Daoy (cell line): Measurements from ENCODE around the gene NGB. TPM values are rescaled to one million over a fixed set of nuclear protein-coding genes. Genes with fewer than 3 reads are reported as not detected.
A peak's percentile ranks its signal among the peaks of the same experiment; 100 is the strongest.

Experiments
- DNase-seq: peaks from one replicate; pipeline ENCODE4 v3.0.0-alpha.2; 2015; ENCODE audit warnings: low read depth
- total RNA-seq: library from RNA; depleted of rRNA; stranded (reverse); fragments of >200 nt; shearing (Covaris generic); gene quantifications from 2 replicates; pipeline ENCODE4 v1.2.3, GENCODE V29; 2014

Gene NGB
- total RNA-seq, 1 experiment from 2014 or later = not detected

DNA sequence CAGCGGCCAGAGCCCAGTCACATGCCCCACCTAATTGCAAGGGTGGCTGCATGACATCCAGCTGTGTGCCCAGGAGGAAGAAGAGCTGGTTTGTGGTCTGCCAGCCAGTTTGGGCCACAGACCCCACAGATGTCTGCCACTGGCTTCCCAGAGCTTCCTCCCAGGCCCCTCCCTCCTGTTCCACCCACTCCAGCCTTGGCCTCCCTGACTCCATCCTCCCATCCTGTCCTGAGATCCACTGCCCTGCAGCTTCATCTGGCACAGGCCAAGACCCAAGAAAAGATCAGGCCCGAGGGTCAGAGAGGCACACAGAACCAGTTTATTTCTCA lies 5.9 kb downstream of the NGB start:
- DNase-seq = no peak

DNA sequence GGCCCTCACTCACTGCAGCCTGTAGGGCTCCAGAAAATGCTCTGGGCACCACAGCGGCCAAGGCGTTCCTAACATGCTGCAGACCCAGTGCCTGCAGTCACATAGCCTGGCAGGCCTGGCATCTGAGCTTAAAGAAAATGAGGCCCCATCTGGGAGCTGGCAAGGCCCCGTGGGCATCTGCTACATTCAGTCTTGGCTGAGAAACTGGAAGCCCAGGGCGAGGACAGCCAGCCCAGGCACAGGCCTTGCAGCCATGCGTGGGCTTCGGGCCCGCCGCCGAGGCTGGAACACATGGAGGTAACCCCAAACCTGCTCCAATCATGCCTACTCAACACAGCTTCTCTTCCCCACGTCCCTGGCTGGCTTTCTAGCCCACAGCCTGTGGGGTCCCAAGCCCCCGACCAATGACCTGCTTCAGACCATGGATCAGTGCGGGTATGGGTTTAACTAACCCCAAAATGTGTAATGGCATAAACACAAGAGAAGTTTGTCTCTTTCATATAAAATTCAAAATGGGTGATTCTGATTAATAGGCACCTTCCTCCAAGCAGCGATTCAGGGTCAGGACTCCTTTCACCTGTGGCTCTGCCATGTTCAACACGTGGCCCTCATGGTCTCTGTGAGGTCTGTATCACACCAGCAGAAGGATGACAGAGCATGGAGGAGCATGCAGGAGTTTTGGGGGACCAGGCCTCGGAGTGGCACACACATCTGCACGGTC lies 6.4 kb downstream of the NGB start:
- DNase-seq = no peak

DNA sequence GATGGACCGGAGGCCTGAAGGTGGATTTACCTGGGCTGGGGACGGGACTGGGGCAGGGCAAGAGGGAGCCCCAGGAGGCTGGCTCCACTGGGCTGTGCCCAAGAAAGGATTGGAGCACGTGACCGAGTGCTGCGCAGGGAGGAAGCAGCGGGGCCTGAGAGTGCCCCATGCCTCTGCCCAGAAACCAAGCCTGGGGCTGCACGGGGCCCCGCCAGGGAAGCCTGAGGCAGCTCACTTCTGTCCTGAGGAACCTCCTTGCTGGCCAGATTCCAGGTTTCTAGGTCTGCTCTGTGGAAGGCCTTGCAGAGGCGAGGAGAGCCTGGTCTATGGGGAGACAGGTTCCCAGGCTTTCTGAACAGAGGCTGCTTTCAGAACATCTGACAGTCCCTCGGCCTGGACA lies 10.4 kb downstream of the NGB start:
- no peak for DNase-seq

DNA sequence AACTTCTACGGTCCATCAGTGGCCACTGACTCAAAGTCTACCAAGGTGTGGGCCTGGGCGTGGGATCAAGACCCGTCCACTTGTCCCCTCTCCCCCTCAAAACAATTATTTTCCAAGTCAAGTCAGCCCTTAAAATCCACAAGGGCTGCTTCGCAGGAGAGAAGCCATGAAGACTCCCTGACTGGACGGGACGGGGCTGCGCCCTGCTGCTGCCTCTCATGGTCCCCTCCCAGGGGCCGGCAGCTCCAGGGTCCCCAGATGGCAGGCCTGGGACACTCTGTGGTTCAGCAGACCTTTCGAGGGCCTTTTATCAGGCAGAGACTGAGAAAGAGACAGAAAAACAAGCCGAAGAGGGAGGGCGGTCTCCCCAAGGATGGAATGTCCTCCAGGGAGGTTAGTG lies 10.8 kb downstream of the NGB start:
- no peak for DNase-seq

DNA sequence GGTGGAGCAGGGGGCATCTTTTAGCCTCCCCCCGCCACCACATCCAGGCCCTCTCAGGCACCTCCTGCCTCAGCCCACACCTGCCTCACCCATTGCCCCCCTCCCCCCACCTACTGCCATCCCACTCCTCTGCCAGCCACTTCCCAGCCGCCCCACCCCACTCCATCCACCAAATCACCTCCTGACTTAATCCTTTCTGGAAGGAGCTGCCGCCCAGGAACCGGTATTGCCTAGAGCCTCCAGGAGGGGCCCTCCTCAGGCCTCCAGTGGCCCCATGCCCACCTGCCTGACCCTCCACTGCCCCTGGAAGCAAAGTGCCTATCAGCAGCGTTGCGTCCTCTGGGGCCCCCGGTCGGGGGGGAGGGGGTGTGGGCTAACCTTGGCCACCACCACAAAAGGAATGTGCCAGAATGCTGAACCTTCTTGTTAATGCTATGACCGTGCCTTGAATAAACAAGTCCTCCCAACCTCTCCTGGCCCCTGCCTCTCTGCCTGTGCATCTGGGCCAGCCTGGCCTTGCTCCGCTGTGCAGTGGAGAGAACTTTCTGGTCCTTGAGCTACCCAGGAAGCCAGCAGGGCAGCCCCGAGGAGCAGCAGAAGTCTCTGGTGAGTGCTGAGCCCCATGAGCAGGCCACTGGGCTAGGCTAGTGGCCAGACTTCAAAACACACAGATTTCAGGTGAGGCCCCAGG lies 11.8 kb downstream of the NGB start:
- DNase-seq = no peak

DNA sequence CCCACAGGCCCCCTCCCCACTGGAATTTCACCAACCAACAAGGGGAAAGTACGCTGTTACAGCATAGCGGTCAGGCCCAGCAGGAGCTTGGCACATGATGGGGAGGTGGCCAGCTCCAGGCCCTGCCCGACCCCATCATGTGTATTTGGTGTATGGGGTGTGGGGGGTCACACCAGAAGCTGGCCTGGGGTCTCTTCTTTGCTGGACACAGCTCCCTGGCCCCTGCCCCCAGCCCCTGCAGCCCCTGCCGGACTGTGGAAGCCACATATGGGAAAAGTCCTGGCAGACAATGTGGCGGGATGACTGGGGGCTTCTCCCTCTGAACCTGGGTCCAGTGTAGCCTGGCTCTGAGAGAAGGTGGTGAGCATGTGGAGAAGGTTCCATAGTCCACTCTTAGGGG lies 12.4 kb downstream of the NGB start:
- DNase-seq = no peak

DNA sequence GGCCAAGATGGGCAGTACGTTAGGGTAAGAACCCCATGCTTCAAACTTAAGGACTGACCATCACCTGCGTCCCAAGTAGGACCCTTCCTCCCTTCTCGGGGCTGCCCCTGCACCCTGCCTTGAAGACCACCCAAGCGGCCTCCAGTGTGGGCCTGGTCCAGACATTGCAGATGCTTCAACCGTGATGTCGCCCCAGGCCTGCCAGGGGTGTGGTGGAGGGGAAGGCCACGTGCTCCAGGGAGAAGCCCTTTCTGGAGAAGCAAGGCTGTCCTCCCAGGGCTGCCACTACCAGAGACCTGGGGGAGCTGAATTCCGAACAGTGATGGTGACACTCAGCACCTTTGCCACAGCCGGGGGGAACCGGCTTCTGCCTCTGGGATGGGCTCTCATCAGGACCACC lies 13.3 kb downstream of the NGB start:
- no peak for DNase-seq

DNA sequence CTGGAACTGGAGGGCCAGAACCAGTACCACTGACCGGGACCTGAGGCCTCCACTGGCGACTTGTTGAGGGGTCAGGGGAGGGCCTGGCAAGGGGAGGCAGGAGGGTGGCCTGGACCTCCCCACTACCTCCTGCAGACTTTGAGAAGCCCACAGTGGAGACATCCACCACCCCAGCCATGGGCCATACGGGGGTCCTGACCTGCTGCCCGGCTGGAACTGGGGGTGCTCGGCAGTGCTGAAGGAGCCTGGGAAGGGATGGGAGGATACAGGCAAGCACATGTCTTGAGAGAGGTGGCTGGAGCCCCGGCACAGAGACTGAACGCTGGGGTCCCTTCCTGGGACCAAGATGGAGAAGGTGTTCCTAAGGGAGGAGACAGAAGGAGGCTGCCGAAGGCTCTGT lies 14.3 kb downstream of the NGB start:
- DNase-seq = no peak

DNA sequence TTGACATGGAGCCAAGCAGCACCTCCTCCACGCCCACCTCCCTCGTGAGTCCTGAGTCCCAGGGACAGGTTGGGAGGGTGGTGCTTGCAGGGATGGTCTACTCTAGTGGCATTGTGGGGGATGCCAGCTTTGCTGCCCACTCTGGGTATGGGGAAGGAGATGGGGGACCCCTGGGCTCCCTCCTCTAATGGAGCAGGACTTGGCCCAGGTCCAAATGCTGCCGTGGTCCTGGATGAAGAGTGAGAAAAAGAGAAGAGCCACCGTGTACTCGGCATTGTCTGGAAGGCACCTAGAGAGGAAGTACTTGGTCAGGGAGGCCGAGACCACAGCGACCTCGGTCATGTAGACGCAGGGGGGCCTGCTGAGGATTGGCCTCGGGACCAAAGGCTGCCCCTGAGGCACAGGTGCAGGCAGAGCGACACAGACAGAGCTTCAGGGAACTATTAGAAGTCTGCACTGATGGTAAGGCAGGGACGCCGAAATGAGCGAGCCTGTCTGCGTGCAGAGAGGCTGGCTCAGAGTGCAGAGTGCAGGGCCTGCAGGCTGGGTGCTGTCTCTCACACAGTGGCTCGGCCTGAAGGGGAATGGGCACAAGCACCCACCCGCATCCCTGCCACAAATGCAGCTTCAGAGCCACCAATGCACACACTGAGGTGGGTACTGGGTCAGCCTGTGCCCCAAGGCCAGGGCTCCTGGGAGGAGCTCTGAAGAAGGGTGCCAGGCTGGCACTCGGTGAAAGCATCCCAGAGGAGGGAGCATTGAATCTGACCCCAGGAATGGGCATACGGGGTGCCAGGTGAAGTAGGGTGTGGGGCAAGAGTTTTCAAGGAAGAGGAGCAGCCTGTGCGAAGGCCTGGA lies 17.4 kb downstream of the NGB start:
- no peak for DNase-seq

DNA sequence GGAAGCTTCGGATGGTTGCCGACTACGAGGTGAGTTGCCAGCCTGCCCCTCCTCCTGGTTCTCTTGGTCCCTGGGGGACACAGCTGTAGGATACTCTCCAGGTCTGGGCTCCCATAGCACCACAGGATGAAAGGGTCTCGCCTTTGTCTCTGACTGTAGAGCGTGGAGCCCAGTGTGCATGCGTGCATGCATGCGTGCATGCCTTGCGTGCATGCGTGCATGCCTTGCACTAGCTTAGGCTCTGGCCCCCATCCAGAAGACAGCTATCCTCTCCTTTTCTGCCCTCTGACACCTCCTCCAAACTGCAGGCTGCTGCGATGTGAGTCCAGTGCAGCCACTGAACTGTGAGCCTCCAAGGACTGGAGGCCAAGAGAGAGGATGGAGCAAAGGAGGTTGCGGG lies 19.1 kb downstream of the NGB start:
- DNase-seq = no peak

DNA sequence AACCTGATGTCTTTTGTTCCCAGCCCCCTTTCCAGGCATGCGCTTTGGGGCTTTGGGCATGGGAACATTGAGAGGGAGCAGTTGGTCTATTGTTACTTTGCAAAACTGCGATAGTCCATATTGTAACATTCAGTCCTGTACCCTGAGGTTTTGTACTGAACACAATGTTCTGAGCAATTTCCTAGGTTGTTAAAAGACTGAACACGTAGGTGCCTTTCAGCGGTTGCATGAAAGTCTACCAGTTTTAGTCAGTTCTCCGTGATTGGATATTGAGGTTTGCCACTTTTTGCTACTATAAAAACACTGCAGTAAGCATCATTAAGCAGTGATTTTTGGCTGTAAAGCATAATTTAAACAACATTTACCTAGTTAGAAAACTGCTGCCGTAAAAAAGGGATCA lies 20.1 kb downstream of the NGB start:
- DNase-seq = no peak

DNA sequence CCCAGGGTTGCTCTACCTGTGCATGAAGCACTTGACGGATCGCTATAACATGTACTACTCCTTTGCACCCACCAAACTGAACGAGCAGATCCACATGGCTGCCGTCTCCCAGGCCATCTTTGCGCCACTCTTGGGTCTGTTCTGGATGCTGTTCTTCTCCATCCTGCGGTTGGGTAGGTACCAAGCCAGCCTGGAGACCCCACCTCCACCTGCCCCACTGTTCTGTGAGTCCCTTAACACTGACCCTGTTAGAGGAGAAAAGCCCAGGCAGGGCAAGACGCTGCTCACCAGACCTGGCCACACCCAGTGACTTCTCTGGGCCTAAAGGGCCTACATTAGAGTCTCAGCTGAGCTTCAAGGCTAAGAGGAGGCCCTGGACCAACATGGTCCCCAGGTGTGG lies 21.7 kb downstream of the NGB start:
- no peak for DNase-seq

DNA sequence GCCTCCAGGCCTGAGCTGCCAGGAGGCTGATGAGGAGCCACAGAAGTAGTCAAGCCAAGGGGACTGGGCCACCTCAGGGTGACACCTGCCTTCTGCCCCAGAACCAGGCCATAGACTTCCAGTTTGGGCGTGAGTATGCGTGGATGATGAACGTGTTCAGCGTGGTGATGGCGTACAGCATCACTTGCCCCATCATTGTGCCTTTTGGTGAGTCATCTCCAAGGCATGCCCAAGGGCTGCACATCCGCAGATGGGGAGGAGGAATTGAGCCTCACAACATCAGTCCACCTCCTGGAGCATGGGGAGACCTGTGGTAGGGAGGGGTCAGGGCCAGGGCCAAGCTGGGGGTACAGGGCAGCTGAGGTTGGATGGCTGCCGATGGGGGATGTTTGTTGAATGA lies 22.3 kb downstream of the NGB start:
- DNase-seq = peak; percentile 33

DNA sequence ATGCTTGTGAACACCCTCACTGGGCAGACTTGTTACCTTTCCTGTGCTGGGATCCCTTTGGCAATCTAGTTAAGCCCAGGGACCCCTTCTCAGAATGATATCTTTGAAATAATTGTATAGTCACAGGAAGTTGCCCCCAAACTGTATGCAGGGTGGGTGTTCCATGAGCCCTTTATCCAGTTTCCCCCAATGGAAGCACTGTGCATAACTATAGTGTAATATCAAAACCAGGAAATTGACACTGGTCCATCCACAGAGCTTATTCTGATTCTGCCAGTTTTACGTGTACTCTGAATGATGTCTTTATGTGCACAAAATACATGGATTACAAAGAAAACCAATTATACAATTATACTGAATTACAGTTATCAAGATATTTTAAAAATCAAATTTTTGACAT lies 24.2 kb downstream of the NGB start:
- no peak for DNase-seq

DNA sequence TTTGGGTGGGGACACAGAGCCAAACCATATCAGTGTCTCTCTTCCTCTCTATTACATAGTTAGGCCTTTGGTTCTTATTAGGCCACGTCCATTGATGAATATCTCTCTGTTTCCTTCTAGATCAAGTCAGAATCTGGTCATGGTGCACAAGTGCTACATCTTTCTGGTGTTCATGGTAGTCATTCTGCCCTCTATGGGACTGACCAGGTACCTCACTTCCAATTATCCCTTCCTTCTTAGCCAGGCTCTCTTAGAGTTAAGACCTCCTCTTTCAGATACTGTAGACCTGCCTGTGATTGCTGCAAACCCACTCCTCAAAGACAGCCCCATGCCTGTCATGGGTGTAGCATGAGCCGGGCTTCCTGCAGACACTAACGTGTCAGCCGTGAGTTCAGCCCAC lies 25.2 kb downstream of the NGB start:
- DNase-seq = no peak

DNA sequence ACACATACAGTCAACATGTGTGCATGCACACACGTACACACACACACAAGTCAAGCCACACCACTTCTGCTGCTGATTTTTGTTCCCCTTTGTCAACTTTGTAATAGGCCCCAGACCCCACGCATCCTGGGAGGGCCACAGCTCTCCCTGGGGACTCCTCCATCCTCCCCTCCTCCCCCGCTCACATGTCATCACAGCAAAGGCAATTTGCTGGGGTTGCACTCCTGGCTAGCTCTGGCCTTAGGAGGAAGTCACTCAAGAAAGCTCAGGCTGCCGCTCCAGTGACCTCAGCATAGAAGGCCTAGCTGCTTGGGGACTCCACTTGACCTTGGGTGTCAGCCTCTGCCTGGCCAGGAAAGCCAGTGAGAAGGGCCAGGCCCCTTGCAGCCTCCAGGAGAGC lies 27.2 kb downstream of the NGB start:
- DNase-seq = no peak

DNA sequence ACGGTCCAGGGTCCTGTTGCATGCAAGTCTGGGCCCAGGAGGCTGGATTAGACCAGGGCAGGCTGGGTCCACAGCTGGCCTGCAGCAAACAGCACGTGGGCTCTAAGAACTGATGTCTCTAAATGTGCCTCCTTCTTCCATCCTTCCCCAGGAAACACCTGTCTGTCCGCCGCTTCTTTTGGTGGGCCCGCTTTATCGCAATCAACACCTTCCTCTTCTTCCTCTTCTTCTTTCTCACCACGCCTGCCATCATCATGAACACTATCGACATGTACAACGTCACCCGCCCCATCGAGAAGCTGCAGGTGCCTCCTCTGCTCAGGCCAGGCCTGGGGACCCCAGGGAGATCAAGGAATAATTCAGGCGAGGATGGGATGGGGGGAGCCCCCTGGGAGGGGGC lies 28.3 kb downstream of the NGB start:
- DNase-seq = no peak

DNA sequence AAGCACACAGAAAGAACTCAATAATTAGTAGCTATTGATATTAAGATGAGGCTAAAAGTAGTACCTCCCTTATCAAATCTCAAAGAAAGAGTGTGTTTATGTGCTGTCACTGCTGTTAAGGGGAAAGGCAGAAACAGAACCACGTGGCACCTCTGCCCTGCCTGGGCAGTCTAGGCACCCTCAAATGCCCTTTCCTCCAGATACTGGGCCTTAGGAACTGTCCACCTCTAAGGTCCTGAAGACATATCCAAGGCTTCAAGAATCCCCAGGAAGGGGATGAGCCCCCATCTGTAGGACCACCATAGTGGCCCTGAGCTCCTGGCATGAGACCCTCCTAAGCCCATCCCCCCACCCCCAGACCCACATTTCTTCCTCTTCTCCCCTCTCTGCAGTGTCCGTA lies 29.1 kb downstream of the NGB start:
- no peak for DNase-seq

DNA sequence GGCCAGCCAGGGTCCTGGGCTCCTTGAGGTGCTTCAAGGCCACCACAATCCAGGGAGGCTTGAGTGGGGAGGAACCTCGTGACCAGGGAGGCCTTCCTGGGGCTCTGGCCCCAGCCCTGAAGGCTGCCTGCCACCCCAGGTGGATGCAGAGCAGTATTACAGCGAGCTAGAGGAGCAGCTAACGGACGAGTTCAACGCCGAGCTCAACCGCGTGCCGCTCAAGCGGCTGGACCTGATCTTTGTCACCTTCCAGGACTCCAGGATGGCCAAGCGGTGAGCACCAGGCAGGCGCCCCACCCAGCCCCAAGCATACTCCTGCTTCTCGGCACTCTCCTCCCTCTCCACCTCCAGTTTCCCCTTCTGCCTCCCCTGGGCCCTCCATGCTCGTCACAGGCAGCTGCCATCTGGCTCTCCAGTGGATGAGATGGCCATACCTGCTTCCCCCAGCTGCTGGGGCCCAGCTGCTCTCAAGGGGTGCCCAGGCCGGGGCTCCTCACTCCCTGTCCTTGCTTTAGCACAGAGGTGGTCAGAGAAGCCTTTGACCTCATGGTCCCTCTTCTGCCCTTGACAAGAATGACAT lies 30.6 kb downstream of the NGB start:
- no peak for DNase-seq

DNA sequence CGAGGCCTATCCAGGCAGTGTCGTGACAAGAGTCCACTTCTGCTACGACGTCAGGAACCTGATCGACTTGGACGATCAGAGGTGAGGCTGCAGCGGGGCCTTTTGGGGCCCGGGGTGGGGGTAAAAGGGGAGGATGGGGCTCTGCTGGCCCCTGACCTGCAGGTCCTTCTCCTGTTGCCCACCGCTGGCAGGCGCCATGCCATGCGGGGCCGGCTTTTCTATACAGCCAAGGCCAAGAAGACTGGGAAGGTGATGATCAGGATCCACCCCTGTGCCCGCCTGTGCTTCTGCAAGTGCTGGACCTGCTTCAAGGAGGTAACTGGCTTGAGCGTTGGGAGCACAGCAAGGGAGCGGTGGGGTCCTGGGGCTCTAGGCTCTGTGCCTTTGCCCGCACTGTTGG lies 31.6 kb downstream of the NGB start:
- DNase-seq = no peak

DNA sequence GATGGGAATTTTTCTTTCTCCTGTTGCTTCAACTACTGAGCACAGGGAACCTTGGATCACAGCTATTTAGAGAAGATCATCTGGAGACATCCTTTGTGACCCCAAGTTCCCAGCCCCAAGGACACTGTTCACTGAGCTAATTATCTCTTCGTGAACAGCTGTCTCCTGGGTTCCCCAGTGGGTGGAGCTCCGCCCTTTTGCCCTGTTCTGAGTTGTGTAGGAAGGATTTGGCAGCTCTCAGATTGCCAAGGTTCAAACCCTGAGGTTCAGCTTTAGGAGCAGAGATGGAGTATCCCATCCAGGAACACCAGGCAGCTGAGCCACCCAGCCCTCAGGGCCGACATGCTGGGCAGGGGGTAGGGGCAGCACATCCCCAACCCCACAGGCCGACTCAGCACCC lies 32.0 kb downstream of the NGB start:
- no peak for DNase-seq

DNA sequence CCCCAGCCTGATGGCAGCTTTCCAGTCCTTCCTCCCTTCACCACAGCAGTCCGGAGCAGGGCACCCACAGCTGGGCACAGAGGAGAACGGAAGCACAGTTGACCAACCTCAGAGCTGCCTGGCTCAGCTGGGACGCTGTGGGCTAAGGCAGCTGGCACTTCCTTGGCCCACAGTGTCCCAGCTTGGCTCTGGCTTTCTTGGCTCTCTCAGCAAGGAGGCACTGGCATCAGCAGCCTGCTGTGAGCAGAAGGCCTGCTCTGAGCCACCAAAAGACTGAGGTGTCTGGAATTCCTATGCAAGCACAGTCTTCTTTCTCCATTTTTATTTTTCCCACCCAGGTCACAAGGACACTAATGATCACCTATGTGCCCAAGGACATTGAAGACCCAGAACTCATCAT lies 32.6 kb downstream of the NGB start:
- no peak for DNase-seq

DNA sequence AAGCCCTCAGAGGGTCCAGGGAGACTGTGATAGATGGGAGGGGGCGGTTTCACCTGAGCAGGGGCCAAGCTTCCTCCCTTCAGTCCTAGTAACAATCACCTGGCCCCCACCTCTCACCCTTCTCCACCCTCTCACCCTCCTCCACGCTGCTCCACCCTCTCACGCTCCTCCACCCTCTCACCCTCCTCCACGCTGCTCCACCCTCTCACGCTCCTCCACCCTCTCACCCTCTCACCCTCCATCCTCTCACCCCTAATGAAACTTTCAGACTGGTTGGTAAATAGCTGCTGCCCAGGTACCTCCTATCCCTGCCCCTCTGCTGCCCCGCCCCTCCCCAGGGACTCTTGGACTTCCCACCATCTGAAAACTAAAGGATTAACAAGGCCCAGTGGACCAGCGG lies 34.2 kb downstream of the NGB start:
- no peak for DNase-seq
